GM04504 (cell line): Measurements from ENCODE around the gene SH2D5.

Experiments
- DNase-seq: peaks from one replicate; pipeline ENCODE4 v3.0.0-alpha.2; 2012; ENCODE audit warnings: low read depth

Gene SH2D5

GRCh38 chr1:20732588-20733359, at the start of gene SH2D5:
TSS of gene SH2D5 (minus strand) at chr1:20732703. CDS start at chr1:20728044, 4,659 bp downstream.
- peak; percentile 93 for DNase-seq

DNA sequence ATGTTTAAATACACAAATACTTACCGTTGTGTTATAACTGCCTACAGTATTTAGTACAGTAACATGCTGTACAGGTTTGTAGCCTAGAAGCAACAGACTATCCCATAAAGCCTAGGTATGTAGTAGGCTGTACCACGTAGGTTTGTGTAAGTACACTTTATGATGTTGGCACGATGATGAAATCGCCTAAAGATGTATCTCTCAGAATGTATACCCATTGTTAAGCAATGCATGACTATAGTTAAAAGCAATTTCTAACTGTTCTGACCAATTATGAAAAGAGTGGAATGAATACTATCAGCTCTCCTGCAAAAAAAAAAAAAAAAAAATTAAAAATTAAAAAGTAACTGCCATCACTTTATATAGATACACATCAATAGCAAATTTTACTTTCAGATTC, 43.2 kb upstream of the SH2D5 start:
- DNase-seq, result no peak

DNA sequence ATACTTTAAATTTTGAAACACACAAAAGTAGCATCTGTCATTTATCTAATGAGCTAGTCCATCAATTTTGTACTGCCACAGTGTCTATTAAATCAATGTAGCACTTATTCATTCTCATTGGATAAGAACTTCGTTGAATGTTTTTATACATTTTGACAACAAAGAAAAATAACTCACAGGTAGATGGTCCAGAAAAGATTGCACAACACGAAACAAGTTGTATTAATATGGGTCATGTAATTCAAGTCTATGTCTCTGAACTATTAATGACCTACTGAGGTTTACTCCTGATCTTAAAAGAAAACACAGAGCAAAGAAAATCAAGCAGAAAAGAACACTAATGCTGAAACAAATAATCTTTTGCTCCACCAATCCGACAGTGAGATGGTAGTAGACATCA, 39.3 kb upstream of the SH2D5 start:
- DNase-seq, result no peak

DNA sequence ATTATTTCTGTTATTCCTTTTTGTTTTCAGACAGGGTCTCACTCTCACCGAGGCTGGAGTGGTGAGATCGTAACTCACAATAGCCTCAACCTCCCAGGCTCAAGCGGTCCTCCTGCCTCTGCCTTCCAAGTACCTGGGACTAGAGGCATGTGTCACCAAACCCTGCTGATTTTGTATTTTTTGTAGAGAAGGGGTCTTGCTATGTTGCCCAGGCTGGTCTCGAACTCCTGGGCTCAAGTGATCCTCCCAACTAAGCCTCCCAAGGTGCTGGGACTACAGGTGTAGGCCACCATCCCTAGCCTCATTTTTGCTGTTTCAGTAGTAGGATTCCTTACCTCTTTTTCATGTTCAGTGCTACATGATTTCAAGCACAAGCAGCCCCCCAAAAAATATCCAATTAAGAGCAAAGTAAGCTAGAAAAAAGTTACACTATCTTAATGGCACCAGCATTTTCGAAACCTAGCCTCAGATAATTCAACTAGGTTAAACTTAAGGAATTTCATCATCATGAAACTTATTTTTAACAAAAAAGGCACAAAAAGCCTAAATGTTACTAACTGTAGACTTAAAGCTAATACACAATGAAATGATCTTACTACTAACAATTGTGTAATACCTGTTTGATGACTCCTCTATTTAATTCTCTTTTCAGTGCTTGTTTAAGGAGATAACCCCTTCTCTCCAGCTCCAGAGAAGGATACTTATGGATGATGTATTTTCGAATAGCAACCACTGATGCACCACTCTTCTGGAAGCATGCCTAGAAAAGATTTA, 38.0 kb upstream of the SH2D5 start:
- no peak for DNase-seq

- DNase-seq, result no peak
Observed at GRCh38 chr1:20767271-20767670, 34.8 kb upstream of the SH2D5 start.

DNA sequence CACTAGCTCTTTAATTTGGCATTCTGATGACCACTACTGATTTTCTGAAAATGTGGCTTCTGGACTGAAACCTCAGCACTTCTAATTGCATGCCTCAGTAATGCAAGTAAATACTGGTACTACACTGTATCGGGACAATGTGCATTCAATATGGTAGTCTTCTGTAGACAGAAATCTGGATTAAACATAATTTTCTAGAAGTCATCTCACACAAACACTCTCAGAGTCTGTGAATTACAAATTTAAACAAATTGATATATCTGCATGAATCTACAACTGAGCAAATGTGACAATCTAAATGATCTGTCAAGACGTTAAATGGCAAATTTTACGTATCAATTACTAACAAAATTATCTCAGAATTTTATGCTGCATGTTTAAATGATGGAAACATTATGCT, 30.9 kb upstream of the SH2D5 start:
- DNase-seq, result no peak

DNA sequence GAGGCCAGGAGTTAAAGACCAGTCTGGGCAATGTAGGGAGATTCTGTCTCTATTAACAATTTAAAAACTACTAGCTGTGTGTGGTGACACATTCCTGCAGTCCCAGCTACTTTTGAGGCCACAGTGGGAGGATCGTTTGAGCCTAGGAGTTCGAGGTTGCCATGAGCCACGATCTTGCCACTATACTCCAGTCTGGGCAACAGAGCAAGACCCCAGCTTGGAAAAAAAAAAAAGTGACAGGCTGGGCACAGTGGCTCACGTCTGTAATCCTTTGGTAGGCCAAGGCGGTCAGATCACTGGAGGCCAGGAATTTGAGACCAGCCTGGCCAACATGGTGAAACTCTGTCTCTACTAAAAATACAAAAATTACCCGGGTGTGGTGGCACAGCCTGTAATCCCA, 27.8 kb upstream of the SH2D5 start:
- no peak for DNase-seq

GRCh38 chr1:20753589-20753988, 21.1 kb upstream of the SH2D5 start:
- DNase-seq, result no peak

DNA sequence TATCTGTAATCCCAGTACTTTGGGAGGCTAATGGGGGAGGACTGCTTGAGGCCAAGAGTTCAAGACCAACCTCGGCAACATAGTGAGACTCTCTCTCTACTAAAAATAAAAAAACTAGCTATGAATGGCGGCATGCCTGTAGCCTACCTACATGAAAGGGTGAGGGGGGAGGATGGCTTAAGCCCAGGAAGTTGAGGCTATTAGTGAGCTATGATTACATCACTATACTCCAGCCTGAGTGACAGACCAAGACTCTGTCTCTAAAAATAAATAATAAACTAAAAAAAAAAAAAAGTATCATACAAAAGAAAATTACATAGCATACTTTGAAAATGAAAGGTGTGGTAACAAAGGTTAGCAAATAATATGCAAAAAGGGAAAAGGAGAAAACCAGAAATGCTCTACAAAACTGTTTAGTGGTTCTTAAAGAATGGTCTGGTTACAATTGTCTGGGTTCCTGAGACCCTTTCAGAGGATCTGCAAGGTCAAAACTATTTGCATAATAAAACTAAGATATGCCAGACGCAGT, 19.0 kb upstream of the SH2D5 start:
- DNase-seq, result no peak

- no peak for DNase-seq
Observed at GRCh38 chr1:20742671-20743070, 10.2 kb upstream of the SH2D5 start.

- no peak for DNase-seq
Observed at GRCh38 chr1:20740781-20741180, 8.3 kb upstream of the SH2D5 start.

GRCh38 chr1:20739225-20739624, 6.7 kb upstream of the SH2D5 start:
- DNase-seq, result peak; percentile 51

GRCh38 chr1:20735581-20736111, 3.1 kb upstream of the SH2D5 start:
- DNase-seq, result no peak

GRCh38 chr1:20733360-20733975, 965 bp upstream of the SH2D5 start:
- DNase-seq, result no peak

DNA sequence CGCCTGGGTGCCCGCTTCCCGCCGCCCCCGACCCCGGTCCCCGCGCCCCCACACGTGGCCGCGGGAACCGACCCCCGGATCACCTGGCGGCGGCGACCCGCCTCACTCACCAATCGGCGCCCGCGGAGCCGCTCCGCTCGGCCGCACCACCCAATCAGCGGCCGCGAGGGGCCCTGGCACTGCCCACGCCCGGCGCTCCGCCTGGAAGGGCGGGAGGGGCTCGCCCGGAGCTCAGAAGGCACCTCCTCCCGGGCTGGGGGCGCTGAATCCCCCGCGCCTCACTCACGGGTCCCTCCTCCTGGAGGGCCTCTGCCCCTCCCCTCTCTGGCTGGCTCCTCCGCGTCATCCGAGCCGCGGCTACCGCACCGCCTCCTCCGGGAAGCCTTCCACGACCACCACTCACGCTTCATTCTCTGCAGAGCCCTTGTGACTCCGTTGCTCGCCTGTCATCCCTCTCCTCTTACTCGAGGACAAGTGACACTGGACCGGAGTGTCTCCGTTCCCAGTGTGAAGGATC, 374 bp downstream of the SH2D5 start:
- peak; percentile 35 for DNase-seq

GRCh38 chr1:20731057-20731991, 1.2 kb downstream of the SH2D5 start:
- no peak for DNase-seq

GRCh38 chr1:20730690-20731056, 1.8 kb downstream of the SH2D5 start:
- no peak for DNase-seq

DNA sequence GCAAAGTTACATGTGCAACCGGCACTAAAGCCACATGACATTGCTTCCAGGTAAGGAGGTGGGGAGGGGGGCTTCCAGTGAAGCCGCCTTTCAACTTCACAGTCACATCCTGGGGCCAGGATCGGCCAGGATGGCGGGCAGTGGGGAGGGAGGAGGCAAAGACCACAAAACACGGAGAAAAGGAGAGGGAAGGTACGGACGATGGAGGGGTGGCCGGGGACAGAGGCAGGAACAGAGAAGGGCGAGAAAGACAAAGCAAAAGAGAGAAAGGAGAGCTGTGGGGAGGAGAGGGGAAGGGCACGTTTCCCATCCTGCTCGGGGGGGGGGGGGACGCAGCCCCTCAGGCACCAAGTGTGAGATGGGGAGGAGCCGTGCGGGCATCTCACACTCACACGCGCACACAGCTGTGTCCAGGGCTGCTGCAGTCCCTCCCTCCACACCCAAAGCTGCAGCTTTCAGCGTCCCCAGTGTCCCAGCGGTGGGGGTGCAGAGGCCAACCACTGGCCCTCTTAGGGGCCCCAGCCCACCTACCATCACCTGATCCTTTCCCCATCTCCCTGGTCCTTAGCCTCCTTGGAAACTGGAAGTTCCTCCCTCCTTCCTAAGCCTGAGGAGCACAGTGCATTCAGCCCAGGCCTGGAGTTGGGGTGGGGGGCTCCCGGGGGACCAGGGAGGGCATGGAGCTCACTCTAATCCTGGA, 2.4 kb downstream of the SH2D5 start:
- DNase-seq, result no peak

- DNase-seq, result no peak
Observed at GRCh38 chr1:20729155-20729931, 3.2 kb downstream of the SH2D5 start.
